Measurements from ENCODE around the gene RBPJ. TPM values are rescaled to one million over a fixed set of nuclear protein-coding genes. Genes with fewer than 3 reads are reported as not detected.

RBPJ gene
- total and polyA plus RNA-seq, 2 donors (not counting 1 experiment from before 2014, with no cell fraction given), result 144 to 253 TPM

GRCh38 chr4:26273616-26273980 is 47.2 kb upstream of the RBPJ start:
- no peak overlapping the region for H3K4me3 ChIP-seq (replicated peaks in 1 of 4; ENCODE audit: control extremely low read depth in 1 of 4, insufficient read depth in 1 of 4, low read depth in 3 of 4, low read length in 4 of 4)
- H3K27me3 ChIP-seq (ENCODE audit: control insufficient read depth, insufficient read depth, low read length), result no peaks in the 10 kb centered on the region
- H3K9ac ChIP-seq (ENCODE audit: insufficient read depth, low read length), result no peak overlapping the region
- H3K27ac ChIP-seq (ENCODE audit: insufficient read depth, low read length), result no peak overlapping the region
- no peaks in the 10 kb centered on the region for H4K20me1 ChIP-seq (ENCODE audit: control insufficient read depth, extremely low read depth, insufficient read depth, low read length)
- no peak overlapping the region for H3K4me2 ChIP-seq (ENCODE audit: extremely low read depth, insufficient read depth, low read length)
- DNase-seq (ENCODE audit: low read depth in 2 of 2), result no peak
- H2AFZ ChIP-seq (ENCODE audit: low read length), result peak overlapping the region; percentile 23
- H3K36me3 ChIP-seq (ENCODE audit: control insufficient read depth, insufficient read depth, low read length), result no peaks in the 10 kb centered on the region
- H3K9me3 ChIP-seq (ENCODE audit: control insufficient read depth, insufficient read depth, low read depth, low read length), result no peaks in the 10 kb centered on the region
- TF ChIP-seq CTCF (conservative IDR thresholded peaks at IDR 0.05 in 1 of 2, IDR thresholded peaks at IDR 0.05 in 1 of 2; ENCODE audit: low read depth in 1 of 2, low read length in 2 of 2) (no peak), EZH2 (IDR thresholded peaks at IDR 0.05; ENCODE audit: low read length, missing control alignments) (no peak)
- no peaks in the 10 kb centered on the region for H3K4me1 ChIP-seq (ENCODE audit: control insufficient read depth, extremely low read depth, insufficient read depth, low read length)
- no peaks in the 10 kb centered on the region for H3K79me2 ChIP-seq (ENCODE audit: control insufficient read depth, insufficient read depth, low read length)

GRCh38 chr4:26275281-26275680 is 45.5 kb upstream of the RBPJ start:
- TF ChIP-seq CTCF (conservative IDR thresholded peaks at IDR 0.05 in 1 of 2, IDR thresholded peaks at IDR 0.05 in 1 of 2; ENCODE audit: low read depth in 1 of 2, low read length in 2 of 2), result no peak
- no peak for TF ChIP-seq EZH2 (IDR thresholded peaks at IDR 0.05; ENCODE audit: low read length, missing control alignments)
- Histone ChIP-seq H3K4me2 (ENCODE audit: extremely low read depth, insufficient read depth, low read length) (no peak overlapping the region), H3K9me3 (ENCODE audit: control insufficient read depth, insufficient read depth, low read depth, low read length) (no peaks in the 10 kb centered on the region), H3K79me2 (ENCODE audit: control insufficient read depth, insufficient read depth, low read length) (no peaks in the 10 kb centered on the region), H2AFZ (ENCODE audit: low read length) (no peak overlapping the region), H3K27ac (ENCODE audit: insufficient read depth, low read length) (no peak overlapping the region), H3K4me1 (ENCODE audit: control insufficient read depth, extremely low read depth, insufficient read depth, low read length) (no peaks in the 10 kb centered on the region), H3K36me3 (ENCODE audit: control insufficient read depth, insufficient read depth, low read length) (no peaks in the 10 kb centered on the region), H3K27me3 (ENCODE audit: control insufficient read depth, insufficient read depth, low read length) (no peaks in the 10 kb centered on the region), H3K4me3 (replicated peaks in 1 of 4; ENCODE audit: control extremely low read depth in 1 of 4, insufficient read depth in 1 of 4, low read depth in 3 of 4, low read length in 4 of 4) (no peak overlapping the region), H3K9ac (ENCODE audit: insufficient read depth, low read length) (no peak overlapping the region), H4K20me1 (ENCODE audit: control insufficient read depth, extremely low read depth, insufficient read depth, low read length) (no peaks in the 10 kb centered on the region)
- DNase-seq (ENCODE audit: low read depth in 2 of 2), result no peak

- no peak overlapping the region for H3K9ac ChIP-seq (ENCODE audit: insufficient read depth, low read length)
- H2AFZ ChIP-seq (ENCODE audit: low read length), result no peak overlapping the region
- H3K36me3 ChIP-seq (ENCODE audit: control insufficient read depth, insufficient read depth, low read length), result no peaks in the 10 kb centered on the region
- TF ChIP-seq CTCF (conservative IDR thresholded peaks at IDR 0.05 in 1 of 2, IDR thresholded peaks at IDR 0.05 in 1 of 2; ENCODE audit: low read depth in 1 of 2, low read length in 2 of 2) (no peak), EZH2 (IDR thresholded peaks at IDR 0.05; ENCODE audit: low read length, missing control alignments) (no peak)
- no peaks in the 10 kb centered on the region for H3K79me2 ChIP-seq (ENCODE audit: control insufficient read depth, insufficient read depth, low read length)
- no peaks in the 10 kb centered on the region for H3K27me3 ChIP-seq (ENCODE audit: control insufficient read depth, insufficient read depth, low read length)
- no peaks in the 10 kb centered on the region for H4K20me1 ChIP-seq (ENCODE audit: control insufficient read depth, extremely low read depth, insufficient read depth, low read length)
- H3K4me1 ChIP-seq (ENCODE audit: control insufficient read depth, extremely low read depth, insufficient read depth, low read length), result no peaks in the 10 kb centered on the region
- H3K27ac ChIP-seq (ENCODE audit: insufficient read depth, low read length), result no peak overlapping the region
- DNase-seq (ENCODE audit: low read depth in 2 of 2), result no peak
- no peak overlapping the region for H3K4me3 ChIP-seq (replicated peaks in 1 of 4; ENCODE audit: control extremely low read depth in 1 of 4, insufficient read depth in 1 of 4, low read depth in 3 of 4, low read length in 4 of 4)
- no peaks in the 10 kb centered on the region for H3K9me3 ChIP-seq (ENCODE audit: control insufficient read depth, insufficient read depth, low read depth, low read length)
- H3K4me2 ChIP-seq (ENCODE audit: extremely low read depth, insufficient read depth, low read length), result no peak overlapping the region
These were observed 41.4 kb upstream of the RBPJ start for GRCh38 chr4:26279446-26279845.
